Central memory CD4-positive, alpha-beta T cell (primary cell): ENCODE data around the gene PRODH2.

Experiments
- DNase-seq: peaks from one replicate; pipeline ENCODE4 v3.0.0; 2022
- total RNA-seq, 3 experiments: gene quantifications; one replicate each; lab custom pipeline; 2026; lab: John Stamatoyannopoulos, UW

Gene PRODH2
- total RNA-seq = 0 reads per million in 3 experiments

DNA sequence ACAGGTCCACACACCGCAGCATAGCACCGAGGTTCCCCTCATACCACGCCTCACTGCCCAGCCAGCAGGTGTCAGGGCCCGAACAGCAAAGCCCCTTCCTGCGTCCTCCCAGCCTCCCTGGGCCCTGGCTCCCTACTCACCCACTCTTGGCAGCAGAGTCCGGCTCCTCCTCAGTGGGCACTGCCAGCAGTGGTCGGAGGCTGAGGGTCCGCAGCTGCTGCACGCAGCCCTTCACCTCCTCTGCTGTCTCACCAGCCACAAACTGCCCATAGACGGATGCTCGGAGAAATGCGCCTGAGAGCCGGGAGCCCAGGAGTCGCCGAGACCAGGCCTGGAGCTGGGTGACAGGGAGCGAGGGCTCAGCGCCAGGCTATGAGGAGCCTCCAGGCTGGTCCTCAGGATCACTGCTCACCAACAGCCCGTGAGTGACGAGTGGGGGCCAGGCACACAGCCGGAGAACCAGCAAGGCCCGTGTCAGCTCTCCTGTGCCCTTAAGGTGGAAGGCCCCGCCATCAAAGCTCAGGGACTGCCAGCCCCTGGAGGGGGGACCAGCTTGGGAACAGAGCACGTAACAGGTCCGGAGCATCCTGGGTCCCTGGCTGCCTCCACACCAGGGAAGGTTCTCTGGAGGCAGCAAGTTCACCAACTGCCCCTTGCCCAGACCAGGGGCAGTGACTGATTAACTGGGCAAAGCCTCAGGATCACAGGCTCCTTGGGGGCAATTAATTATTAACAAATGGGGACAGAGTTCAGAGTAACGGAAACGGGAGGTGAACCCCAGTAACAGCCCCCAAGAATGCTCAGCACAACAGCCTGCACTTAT lies at the start of gene PRODH2:
TSS of gene PRODH2 (minus strand) at position 626 of the 823 bp plus-strand sequence. CDS start at position 586, 40 bp downstream.
- no peak for DNase-seq

DNA sequence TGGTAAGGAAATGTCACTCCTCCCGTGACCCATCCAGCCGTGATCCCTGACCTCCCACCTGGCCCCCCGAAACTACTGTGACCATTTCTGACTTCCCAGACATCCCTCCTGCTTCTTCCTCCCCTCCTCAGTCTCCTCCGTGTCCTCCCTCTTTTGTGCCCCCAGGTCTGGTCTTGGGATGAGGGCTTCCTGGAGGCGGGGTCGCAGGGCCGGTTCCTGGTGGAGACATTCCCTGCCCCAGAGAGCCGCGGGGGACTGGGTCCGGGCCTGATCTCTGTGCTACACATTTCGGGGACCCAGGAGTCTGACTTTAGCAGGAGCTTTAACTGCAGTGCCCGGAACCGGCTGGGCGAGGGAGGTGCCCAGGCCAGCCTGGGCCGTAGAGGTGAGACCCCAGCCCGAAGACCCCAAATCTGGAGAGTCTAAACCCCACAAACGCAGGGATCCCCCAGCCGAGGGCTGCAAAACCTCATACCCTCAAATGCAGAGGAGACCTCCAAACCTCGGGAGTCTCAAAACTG lies 49.1 kb upstream of the PRODH2 start:
- no peak for DNase-seq

DNA sequence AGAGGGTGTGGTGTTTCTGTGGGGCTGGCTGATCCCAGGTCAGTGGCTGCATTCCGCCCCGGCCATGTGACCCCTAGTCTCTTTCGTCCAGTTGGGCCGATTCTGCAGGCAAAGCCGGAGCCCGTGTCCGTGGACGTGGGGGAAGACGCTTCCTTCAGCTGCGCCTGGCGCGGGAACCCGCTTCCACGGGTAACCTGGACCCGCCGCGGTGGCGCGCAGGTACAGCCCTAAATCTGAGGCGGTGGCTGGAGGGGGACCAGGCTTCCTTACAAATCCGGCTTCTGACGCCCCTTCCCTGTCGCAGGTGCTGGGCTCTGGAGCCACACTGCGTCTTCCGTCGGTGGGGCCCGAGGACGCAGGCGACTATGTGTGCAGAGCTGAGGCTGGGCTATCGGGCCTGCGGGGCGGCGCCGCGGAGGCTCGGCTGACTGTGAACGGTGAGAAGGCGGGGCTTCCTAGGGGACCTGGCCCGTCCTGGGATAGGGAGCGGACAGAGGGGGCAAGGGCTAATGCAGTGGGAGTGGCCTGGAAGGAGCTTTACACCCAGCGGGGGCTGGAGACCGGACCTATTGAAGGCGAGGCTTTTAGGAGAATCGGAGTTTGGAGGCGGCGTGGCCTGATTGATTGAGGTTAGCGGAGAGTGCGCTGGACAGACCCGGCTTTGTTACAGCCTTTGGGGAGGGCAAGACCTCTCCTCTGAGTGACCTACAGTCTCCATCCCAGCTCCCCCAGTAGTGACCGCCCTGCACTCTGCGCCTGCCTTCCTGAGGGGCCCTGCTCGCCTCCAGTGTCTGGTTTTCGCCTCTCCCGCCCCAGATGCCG lies 48.4 kb upstream of the PRODH2 start:
- DNase-seq = no peak

DNA sequence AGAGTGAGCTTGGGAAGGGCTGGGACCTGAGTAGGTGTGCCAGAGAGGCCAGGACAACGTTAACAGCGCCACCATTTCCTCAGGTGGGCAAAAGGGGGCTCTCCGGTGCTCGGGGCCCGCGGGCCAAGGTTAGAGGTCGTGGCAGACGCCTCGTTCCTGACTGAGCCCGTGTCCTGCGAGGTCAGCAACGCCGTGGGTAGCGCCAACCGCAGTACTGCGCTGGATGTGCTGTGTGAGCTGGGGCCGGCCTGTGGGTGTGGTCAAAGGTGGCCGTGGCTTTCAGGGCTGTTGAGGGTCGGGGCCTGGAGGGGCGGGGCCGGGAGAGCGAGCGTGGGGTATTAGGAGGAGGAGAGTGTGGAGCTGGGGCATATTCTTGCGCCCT lies 47.8 kb upstream of the PRODH2 start:
- DNase-seq = no peak

DNA sequence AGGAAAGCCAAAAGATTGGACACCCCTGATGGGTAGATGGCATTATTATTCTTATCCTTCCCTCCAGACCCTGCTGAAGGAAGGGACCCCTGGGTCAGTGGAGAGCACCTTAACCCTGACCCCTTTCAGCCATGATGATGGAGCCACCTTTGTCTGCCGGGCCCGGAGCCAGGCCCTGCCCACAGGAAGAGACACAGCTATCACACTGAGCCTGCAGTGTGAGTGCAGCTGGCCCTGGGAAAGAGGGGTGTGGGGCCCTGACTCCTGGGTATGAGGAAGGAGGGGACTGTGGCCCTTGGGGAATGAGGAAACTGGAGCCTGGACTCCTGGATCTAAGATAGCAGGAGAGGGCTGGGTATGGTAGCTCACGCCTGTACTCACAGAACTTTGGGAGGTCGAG lies 46.8 kb upstream of the PRODH2 start:
- no peak for DNase-seq

DNA sequence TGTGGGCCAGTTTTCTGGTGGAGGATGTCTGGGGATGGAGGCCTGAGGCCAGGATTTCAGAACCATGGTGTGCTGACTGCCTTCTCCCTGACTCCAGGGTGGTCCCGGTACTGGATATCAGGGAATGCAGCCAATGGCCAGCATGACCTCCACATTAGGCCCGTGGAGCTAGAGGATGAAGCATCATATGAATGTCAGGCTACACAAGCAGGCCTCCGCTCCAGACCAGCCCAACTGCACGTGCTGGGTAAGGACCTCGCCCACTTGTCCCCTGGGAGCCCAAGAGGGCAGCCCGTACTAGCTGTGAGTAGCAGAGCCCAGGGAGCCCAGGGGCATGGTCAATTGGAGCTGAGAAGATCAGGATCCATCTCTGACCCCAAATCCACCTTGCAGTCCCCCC lies 45.7 kb upstream of the PRODH2 start:
- DNase-seq = no peak

- DNase-seq = no peak
Measured at GRCh38 chr19:35856546-35857149, 44.0 kb upstream of the PRODH2 start, which contains the start of gene KIRREL2. Gene KIRREL2 (plus strand): TSS chr19:35856911. CDS start chr19:35857120, 209 bp downstream.

DNA sequence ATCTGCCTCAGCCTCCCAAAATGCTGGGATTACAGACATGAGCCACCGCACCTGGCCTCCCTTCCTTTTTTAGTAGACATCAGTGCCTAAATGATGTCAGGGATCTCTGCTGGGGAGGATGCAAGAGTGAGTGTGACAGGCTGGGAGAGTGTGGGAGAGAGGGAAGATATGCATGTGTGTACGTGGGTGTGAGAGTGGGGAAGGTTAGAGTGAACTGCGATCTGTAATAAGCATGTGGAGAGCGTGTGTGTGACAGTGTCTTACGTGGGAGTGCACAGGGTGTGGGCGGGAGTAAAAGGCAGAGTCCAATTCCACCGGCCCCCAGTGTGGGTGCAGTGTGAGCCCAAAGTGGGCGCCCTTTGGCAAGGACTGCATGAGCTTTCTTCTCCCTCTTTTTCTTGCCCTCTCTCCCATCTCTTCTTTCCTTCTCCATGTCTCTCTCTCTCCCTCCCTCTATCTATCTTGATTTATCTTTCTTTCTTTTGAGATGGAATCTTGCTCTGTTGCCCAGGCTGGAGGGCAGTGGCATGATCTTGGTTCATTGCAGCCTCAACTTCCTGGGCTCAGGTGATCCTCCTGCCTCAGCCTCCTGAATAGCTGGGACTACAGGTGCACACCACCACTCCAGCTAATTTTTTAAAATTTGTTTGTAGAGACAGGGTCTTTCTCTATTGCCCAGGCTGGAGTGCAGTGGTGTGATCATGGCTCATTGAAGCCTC lies 40.6 kb upstream of the PRODH2 start:
- no peak for DNase-seq

- DNase-seq = no peak
Measured at GRCh38 chr19:35852029-35852780, 39.6 kb upstream of the PRODH2 start, which contains the start of gene NPHS1. Gene NPHS1 (minus strand): TSS chr19:35852504. CDS start chr19:35851837, 667 bp downstream.

DNA sequence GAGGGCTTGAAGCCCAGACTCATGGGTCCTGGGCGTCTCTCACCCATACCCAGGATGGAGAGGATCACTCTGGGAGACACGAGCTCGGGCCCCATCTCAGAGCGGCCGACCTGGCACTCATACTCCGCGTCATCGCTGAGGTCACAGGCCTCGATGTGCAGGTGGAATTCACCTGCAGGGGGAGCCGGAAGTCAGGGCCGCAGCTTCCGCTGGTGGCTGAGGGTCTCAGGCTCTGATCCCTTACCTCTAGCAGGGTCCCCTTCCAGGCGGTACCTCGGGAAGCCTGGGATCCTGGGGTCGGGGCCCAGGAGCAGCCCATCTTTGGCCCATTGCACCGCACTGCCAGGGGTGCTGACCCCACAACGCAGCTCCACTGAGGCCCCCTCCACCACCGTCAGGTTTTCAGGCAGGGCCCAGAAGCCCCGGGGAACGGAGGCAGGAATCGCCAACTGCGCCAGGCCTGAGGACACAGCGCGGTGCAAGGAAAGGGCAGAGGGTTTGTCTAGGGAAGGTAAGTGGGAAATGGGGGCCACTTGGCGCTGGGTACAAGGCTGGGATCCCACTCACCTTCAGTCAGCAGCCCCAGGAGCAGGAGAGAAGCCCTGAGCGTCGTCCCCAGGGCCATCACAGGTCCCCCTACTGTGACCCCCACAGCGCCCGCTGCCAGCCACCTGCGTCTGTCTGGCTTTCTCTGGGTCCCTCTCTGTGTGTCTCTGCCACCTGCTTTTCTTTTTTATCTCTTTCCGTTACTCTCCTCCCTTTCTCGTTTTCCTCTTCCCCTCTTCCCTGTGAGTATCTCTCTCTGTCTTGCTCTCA lies 38.8 kb upstream of the PRODH2 start:
- no peak for DNase-seq

GRCh38 chr19:35848919-35849505 lies 36.4 kb upstream of the PRODH2 start:
- no peak for DNase-seq

DNA sequence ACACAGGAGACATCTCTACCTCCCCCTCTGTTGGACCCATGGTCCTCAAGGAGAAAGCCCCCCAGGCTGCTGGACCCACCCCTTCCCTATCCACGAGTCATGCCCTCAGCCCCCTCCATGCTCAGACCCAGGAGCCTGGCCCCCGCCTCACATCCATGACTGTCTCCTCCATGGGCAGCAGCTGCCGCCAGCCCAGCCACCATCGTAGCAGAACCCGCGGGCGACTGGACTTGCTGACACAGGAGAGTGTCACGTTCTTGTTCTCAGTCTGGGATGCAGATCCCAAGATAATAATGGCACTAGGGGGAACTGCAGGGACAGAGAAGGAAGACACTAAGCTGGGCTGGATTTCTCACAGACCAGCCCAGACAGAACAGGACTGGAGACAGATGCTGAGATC lies 35.8 kb upstream of the PRODH2 start:
- no peak for DNase-seq

GRCh38 chr19:35847911-35848310 lies 35.3 kb upstream of the PRODH2 start:
- DNase-seq = no peak

DNA sequence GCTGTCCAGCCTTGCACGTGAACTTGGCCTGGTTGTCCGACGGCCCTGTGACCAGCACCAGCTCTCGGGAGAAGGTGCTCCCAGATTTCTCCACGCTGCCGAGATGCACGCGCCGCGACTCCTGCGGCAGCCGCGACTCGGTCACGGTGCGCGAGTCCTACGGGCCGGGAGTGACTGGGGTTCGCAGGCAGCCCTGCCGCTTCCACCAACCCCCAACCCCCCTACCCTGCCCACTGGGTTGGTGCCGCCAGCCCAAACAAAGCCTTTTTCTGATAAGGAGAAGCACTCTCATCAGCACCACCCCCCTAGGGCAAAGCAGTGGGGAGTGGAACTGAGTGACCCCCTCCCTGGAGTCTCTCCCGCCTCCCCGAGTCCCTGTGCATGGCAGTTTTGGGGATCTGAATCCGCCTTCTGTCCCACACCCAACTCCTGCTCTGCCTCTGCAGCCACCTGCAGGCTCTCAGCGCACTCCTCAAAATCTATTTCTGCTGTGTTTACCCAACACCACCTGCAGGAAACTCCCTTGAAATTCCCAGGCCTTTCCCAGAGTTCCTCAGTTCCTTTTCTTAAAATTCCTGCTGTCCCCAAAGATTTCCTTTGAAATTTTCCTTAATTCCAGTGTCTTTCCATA lies 33.5 kb upstream of the PRODH2 start:
- no peak for DNase-seq

DNA sequence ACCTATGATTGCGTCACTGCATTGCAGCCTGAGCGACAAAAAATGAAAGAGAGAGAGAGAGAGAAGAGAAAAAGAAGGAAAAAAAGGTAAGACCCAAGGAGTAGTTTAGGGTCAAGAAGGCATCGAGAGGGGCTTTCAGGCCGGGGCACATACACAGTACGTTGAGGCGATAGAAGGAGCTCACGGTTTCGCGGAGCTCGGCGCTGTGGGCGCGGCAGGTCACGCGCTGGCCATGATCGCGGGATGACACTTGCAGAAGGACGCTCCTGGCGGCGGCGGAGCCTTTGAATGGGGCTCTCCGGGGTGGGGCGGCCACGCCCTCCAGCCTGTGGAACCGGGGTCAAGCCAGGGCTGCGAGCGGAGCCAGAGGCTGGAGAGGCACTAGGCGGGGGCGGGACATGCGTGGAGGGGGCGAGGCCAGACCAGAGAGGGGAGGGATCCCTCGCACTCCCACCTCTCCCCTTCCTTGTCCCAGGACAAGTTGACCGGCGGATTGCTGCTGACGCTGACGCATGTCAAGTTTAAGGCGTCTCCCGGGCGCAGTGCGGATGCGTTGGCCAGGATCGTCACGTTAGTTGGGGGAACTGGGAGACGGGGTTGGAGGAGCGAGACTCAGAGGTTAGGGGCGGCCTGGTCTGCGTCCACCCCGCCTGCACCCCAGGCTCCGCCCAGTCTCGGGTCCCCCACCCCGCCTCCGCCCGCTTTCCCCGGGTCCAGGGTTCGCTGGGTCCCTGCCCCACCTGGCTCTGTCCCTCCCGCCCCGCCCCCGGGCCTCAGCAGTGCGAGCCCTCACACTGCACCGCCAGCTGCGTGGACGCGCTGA lies 32.8 kb upstream of the PRODH2 start:
- no peak for DNase-seq

GRCh38 chr19:35844482-35845214 lies 32.0 kb upstream of the PRODH2 start:
- DNase-seq = no peak

GRCh38 chr19:35843676-35844481 lies 31.2 kb upstream of the PRODH2 start:
- no peak for DNase-seq
